Measurements from ENCODE around the gene CFAP91. TPM values are rescaled to one million over a fixed set of nuclear protein-coding genes. Genes with fewer than 3 reads are reported as not detected.

The CFAP91 gene
- total and polyA plus RNA-seq, 2 donors (not counting 1 experiment from before 2014, with no cell fraction given), result 0.48 to 6.4 TPM

DNA sequence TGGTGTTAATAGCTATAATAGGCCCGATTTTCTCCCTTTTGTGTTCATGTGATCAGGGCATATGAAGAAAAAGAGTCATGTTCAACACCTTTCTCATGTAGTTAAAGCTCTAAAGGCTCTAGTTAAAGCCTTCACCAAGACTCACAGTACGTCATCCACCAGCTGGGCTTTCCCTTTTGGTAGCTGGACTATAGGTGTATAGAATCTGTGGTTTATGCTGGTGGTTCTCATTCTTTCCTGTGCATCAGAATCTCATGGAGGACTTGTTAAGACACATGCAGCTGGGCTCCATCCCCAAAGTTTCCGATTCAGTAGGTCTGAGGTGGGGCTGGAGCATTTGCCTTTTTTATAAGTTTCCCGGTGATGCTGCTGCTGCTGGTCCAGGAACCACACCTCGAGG, 31.0 kb downstream of the CFAP91 start:
- DNase-seq, result no peak
- Histone ChIP-seq H3K27ac (ENCODE audit: low read length in 2 of 2) (no peak overlapping the region), H3K4me2 (replicated peaks; ENCODE audit: low read depth, low read length, poor library complexity, severe bottlenecking) (no peak overlapping the region), H3K9ac (ENCODE audit: low read length) (no peak overlapping the region), H3K9me3 (ENCODE audit: control extremely low read depth in 1 of 3, control insufficient read depth in 2 of 3, insufficient read depth in 1 of 3, low read length in 2 of 3) (no peaks in the 10 kb centered on the region), H3K79me2 (ENCODE audit: control insufficient read depth, insufficient read depth, low read length) (no peaks in the 10 kb centered on the region), H3K4me3 (ENCODE audit: control extremely low read depth in 1 of 5, extremely low read depth in 1 of 5, insufficient read depth in 1 of 5, low read depth in 2 of 5, low read length in 4 of 5) (no peak overlapping the region), H2AFZ (ENCODE audit: insufficient read depth, low read depth, low read length, poor library complexity, severe bottlenecking) (no peak overlapping the region), H3K4me1 (ENCODE audit: control insufficient read depth in 2 of 2, insufficient read depth in 2 of 2, low read length in 2 of 2) (no peaks in the 10 kb centered on the region), H3K36me3 (replicated peaks in 1 of 2; ENCODE audit: control extremely low read depth in 1 of 2, control insufficient read depth in 1 of 2, extremely low read depth in 1 of 2, insufficient read depth in 2 of 2, low read length in 1 of 2) (no peaks in the 10 kb centered on the region), H4K20me1 (ENCODE audit: control insufficient read depth, insufficient read depth, low read length, poor library complexity, severe bottlenecking) (no peaks in the 10 kb centered on the region), H3K27me3 (replicated peaks in 1 of 4; ENCODE audit: control extremely low read depth in 1 of 4, control insufficient read depth in 3 of 4, insufficient read depth in 4 of 4, low read length in 3 of 4) (no peaks in the 10 kb centered on the region)
- Mint-ChIP-seq H3K4me3 (no peak overlapping the region), H3K27ac (no peak overlapping the region), H3K4me1 (no peaks in the 10 kb centered on the region), H3K9me3 (ENCODE audit: insufficient read depth) (no peaks in the 10 kb centered on the region), H3K27me3 (no peaks in the 10 kb centered on the region)
- no peak for ATAC-seq (ENCODE audit: low read depth)
- intact Hi-C loops (cut with micrococcal nuclease), result no loop called here
- WGBS (ENCODE audit: insufficient coverage), result no CpG with 5 or more reads among the region's 5 CpGs
- TF ChIP-seq, protein P1, sequence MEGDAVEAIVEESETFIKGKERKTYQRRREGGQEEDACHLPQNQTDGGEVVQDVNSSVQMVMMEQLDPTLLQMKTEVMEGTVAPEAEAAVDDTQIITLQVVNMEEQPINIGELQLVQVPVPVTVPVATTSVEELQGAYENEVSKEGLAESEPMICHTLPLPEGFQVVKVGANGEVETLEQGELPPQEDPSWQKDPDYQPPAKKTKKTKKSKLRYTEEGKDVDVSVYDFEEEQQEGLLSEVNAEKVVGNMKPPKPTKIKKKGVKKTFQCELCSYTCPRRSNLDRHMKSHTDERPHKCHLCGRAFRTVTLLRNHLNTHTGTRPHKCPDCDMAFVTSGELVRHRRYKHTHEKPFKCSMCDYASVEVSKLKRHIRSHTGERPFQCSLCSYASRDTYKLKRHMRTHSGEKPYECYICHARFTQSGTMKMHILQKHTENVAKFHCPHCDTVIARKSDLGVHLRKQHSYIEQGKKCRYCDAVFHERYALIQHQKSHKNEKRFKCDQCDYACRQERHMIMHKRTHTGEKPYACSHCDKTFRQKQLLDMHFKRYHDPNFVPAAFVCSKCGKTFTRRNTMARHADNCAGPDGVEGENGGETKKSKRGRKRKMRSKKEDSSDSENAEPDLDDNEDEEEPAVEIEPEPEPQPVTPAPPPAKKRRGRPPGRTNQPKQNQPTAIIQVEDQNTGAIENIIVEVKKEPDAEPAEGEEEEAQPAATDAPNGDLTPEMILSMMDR (IDR thresholded peaks at IDR 0.05), result no peak
- no peak for TF ChIP-seq EZH2 (IDR thresholded peaks at IDR 0.05; ENCODE audit: borderline replicate concordance, insufficient read depth, low read depth, low read length, poor library complexity, severe bottlenecking)
- POLR2A ChIA-PET, result no interaction called here
- CTCF ChIA-PET, result no interaction called here

DNA sequence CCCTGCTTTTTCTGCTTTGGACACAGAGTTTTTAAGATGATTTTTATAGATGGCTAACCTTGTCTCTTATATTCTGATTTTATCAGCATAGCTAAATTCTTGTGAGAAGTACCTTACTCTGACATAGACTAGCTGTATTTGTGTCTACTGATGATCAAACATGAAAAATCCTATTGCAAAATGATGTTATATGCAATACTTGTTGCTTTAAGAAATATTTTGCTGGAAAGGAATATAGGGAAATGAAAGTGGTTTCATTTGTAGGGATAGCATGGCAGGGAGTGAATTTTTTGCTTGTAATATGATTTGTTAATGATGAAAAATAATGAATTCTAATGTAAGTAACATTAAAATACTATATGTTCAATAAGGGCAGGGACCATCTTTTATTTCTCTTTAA, 35.9 kb downstream of the CFAP91 start:
- Histone ChIP-seq H3K79me2 (ENCODE audit: control insufficient read depth, insufficient read depth, low read length) (no peaks in the 10 kb centered on the region), H2AFZ (ENCODE audit: insufficient read depth, low read depth, low read length, poor library complexity, severe bottlenecking) (no peak overlapping the region), H3K9me3 (ENCODE audit: control extremely low read depth in 1 of 3, control insufficient read depth in 2 of 3, insufficient read depth in 1 of 3, low read length in 2 of 3) (no peaks in the 10 kb centered on the region), H4K20me1 (ENCODE audit: control insufficient read depth, insufficient read depth, low read length, poor library complexity, severe bottlenecking) (no peaks in the 10 kb centered on the region), H3K27ac (ENCODE audit: low read length in 2 of 2) (no peak overlapping the region), H3K4me3 (ENCODE audit: control extremely low read depth in 1 of 5, extremely low read depth in 1 of 5, insufficient read depth in 1 of 5, low read depth in 2 of 5, low read length in 4 of 5) (no peak overlapping the region), H3K27me3 (replicated peaks in 1 of 4; ENCODE audit: control extremely low read depth in 1 of 4, control insufficient read depth in 3 of 4, insufficient read depth in 4 of 4, low read length in 3 of 4) (peaks cover 0 to 2% (median 0%) of the 10 kb centered on the region in 4 experiments), H3K36me3 (replicated peaks in 1 of 2; ENCODE audit: control extremely low read depth in 1 of 2, control insufficient read depth in 1 of 2, extremely low read depth in 1 of 2, insufficient read depth in 2 of 2, low read length in 1 of 2) (no peaks in the 10 kb centered on the region), H3K4me1 (ENCODE audit: control insufficient read depth in 2 of 2, insufficient read depth in 2 of 2, low read length in 2 of 2) (no peaks in the 10 kb centered on the region), H3K9ac (ENCODE audit: low read length) (no peak overlapping the region), H3K4me2 (replicated peaks; ENCODE audit: low read depth, low read length, poor library complexity, severe bottlenecking) (no peak overlapping the region)
- DNase-seq (no peak), ATAC-seq (ENCODE audit: low read depth) (no peak)
- ChIA-PET POLR2A (no interaction called here), CTCF (no interaction called here)
- TF ChIP-seq EZH2 (IDR thresholded peaks at IDR 0.05; ENCODE audit: borderline replicate concordance, insufficient read depth, low read depth, low read length, poor library complexity, severe bottlenecking), result no peak
- no peaks in the 10 kb centered on the region for H3K9me3 Mint-ChIP-seq (ENCODE audit: insufficient read depth)
- no peak overlapping the region for H3K27ac Mint-ChIP-seq
- no peak overlapping the region for H3K4me3 Mint-ChIP-seq
- intact Hi-C loops (cut with micrococcal nuclease), result no loop called here
- no peaks in the 10 kb centered on the region for H3K4me1 Mint-ChIP-seq
- H3K27me3 Mint-ChIP-seq, result peaks cover 9% of the 10 kb centered on the region
